Stimulated activated CD4-positive, alpha-beta T cell treated with anti-CD3 and anti-CD28 coated beads, Interleukin-2, amount 100 ng/mL, for 24 hours (primary cell): ENCODE results near the gene GEMIN7.
"Not testable (repeated sequence)": the region's sequence is repeated elsewhere in the genome, so short reads cannot be mapped to it uniquely, and the experiment has no call there.

Source experiments
- DNase-seq, 2 donors: peaks; one replicate each; pipeline ENCODE4 v3.0.0-alpha.2; 2020

GEMIN7 gene

DNA sequence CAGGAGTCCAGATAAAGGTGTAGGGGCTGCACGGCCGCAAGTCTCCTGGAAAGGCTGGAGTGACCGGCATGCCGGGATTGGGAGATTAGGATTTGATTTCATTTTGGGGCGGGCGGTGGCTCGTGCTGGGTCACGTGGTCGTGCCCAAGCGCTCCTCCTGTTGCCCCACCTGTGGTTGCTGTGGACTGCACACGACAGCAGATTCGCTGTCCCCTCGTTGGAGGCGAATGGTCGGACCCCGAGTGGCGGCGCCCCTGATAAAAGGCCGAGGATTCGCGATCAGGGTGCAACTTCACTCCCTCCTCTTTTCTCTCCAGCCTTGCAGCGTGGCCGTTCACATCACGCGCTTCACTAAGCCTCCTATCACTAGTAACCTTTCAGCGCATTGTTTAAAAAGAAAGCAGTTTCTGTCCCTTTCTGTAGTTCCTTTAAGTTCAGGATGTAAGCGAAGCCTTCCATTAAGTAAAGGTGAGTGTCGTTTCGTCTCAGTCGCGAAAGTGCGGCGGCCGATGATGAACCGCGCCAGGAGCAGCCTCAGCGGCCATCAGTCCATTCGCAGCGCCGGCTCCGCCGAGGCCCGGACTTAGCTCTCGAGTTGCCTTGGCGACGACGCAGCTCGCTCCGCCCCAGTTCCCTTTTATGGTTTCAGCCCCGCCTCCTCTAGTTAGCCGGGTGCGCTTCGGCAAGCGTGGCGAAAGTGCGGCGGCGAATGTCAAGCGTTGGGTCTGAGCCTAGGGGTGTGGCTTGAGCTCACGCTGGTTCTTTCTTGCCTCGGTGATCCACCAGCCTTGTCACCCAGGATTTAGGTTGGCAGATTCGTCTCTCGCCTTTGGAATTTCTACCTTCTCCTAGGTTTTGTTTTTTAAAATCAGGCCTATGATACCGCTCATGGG lies 12.2 kb downstream of the GEMIN7 start:
- peak; percentile 94 to 98 for DNase-seq

DNA sequence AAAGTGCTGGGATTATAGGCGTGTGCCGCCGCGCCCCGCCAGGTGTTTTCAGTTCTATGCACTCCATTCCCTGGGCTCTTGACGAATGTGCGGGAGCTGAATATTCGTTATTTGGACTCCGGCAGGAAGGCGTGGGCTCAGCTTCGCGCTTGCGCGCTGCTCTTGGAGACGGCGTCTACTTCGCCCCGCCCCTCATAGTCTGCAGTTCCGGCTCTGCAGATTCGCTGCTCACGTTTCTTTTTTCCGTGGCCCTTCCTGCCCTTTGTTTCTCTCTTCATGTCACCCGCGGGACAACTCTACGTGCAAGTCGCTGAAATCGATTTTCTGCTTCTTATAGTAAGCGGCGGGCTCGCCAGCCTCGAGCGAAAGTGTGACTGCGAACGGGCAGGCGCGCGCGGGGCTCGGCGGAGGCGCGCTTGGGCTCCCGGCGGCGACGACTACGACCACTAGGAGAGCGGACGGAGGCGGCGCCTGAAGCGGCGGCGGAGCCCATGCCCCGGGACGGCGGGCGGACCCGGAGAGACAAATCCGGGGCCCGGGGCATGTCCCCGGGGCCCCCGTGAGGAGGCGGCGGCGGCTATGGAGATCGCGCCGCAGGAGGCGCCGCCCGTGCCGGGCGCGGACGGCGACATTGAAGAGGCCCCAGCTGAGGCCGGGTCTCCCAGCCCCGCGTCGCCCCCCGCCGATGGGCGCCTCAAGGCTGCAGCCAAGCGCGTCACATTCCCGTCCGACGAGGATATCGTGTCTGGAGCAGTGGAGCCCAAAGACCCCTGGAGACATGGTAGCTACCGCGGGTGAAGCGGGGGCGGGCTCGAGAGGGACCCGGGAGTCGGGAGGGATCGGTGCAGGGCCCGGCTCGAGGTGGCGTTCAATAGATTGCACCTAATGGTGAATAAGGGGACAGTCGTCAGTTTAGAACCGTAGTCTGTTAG lies 14.0 kb downstream of the GEMIN7 start, which contains the start of gene PPP1R37:
TSS of gene PPP1R37 (plus strand) at position 433 of the 932 bp plus-strand sequence. CDS start at position 580, 147 bp downstream.
- DNase-seq = peak; percentile 90 to 92

DNA sequence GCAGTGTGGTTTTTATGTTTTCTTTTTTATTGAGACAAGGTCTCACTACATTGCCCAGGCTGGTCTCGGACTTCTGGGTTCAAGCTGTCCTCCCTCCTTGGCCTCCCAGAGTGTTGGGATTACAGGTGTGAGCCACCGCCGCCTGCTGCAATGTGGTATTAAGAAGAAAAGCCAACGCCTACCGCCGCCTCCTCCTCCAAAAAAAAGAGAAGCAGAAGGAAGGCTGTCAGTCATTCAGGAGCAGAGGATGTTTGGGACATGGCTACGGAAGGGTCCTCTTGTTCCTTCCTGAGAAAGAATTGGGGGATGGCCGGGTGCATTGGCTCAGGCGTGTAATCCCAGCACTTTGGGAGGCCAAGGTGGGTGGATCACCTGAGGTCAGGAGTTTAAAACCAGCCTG lies 15.1 kb downstream of the GEMIN7 start:
- DNase-seq = no peak

DNA sequence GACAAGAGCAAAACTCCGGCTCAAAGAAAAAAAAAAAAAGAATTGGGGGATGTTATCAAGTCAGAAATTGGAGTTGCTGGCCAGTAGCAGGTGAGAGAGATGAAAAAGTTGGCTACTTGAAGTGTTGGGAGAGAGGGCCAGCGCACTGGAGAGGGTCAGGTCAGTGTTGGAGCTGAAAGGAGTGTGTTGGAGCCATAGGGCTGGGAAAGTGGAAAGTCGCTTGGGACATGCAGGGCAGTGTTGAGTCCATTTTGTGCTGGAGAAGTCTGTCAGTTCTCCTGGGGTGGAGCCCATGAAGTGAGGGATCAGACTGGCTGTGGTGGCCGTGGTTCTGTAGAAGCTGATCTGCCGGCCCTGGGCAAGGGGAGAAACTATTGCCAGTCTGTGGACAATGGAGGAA lies 15.6 kb downstream of the GEMIN7 start:
- no peak for DNase-seq

DNA sequence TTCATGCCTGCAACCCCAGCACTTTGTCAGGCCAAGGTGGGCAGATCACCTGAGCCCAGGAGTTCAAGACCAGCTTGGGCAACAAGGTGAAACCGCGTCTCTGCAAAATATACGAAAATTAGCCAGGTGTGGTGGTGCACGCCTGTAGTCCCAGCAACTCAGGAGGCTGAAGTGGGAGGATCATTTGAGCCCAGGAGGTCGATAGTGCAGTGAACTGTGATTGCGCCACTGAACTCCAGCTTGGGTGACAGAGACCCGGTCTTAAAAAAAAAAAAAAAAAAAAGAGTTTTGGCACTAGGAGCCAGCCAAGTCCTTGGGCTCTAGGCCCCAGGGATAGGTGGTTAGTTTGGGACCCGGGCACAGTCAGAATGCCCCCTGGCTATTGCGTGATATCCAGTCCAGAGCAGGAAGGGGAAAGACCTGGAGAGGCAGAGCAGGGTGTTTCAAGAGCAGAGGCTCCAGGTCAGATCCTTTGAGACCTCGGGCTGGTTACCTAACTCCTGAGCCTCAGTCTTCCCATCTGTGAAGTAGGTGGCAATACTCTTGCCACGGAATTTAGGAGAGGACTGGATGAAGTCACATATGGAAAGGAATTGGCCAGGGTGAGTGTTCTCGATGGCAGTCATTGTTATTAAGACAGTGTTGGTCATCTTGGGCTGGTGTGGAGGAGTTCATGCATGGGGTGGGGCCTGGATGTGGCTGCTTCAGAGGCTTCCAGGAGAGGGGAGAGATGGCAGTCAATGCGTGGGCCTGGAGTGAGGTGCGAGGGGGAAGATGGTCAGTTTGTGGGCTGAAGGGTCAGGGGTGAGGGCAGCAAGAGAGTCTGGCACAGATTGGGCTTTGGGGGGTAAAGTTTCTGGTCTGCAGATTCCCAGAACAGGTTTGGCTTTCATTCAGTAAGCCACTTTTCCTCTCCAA lies 16.7 kb downstream of the GEMIN7 start:
- no peak for DNase-seq

DNA sequence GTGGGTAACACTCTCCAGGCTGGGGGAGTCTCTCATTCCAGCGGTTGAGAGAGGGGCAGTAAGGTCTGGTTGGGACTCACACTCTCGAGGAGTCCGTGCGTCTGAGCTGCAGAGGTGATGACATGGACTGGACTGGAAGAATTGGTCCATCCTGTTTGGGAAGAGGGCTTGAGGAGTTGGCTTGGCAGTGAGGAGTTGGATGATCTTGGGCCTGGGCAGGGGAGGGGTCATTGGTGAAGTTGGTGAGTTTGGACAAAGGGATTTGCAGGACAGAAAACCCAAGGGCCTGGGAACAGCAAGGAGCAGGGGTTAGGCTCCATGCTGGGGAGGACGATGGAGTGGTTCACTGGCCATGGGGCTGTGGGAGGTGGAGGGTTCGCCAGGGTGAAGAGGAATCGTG lies 17.6 kb downstream of the GEMIN7 start:
- DNase-seq = no peak

DNA sequence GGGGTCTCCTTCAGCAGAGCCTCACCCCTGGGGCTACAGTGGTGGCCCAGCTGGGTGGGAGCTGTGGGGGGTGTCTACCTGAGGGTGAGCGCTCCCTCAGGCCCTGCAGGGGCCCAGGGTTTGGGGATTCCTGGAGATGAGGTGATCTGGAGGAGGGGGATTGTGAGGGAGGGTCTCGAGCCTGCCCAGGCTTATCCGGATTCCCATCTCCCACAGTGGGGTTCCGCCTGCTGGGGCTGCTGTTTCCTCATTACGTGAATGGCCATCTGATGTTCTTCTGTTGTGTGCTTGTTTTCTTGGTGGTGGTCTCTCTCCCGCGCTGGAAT lies 18.4 kb downstream of the GEMIN7 start:
- no peak for DNase-seq

DNA sequence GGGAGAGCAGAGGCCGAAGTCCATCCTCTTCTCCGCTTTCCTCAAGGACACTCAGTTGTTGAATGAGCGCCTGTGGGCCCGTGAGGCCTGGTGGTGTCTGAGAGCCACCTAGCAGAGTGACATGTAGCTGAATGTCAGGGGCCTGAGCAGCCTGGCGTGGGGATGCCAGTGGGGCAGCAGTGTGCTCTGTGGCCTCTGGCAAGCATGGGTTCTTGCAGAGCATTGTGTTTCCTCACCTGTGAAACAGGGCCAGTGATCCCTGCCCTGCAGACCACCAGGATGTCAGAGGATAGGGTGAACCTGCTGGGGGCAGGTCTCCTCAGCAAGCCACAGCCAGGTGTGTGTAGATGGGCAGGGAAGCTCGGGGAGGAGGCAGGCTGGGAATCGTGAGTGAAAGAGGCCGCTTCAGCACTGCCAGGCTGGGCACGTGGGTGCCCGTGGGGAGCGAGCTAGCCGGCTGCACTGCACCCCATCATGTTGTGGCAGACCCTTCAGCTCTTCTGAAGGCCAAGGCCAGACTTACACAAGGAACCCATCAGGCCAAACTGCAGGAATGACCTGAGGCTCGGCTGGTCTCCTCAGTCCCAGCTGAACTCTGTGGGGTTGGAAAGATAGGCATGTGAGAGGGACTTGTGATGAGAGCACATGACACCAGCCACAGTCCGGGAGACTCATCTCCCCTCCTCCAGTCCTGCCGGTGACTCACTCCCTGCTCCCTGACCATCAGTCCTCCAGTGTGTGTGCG lies 18.9 kb downstream of the GEMIN7 start:
- no peak for DNase-seq

DNA sequence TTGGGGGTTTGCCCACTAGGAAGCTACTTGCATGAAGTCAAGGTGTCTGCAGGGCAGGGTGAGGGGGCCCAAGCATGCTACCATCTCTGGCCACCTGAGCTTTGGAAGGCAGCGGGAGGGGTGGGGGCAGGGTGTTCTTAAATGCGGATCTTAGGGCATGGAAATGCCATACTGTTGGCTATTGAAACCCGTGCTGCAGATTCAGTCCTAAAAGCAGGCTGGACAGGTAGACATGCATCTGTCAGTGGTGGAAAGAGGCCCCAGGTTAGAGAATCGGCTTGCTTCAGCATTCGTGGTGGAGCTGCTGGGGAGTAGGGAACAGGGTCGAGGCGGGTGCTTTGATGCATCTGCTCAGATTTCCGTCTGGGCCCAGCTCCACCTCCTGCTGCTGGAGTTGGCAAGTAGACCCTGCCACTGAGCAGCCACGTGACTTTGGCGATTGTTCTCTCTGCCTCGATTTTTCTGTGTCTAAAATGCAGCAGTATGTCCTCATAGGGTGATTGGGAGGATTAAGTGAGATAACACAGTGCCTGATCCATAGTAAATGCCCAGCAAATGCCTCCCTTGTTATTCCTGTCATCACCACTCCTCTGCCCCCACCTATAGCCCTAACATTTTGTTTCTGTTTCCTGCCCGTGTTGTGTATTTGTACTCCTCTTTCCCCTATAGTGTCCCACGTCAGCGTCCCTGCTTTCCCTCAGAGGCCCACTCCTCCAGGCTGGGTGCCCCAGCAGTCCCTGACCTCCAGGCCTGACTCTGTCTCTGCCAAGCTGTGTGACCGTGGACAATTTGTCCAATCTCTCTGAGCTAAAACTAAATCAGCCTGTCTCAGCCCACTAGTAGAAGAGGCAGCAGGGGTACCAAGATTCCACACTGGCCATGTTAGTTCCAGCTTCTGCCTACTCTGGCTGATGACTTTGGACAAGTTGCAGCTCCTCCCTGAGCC lies 19.7 kb downstream of the GEMIN7 start:
- no peak for DNase-seq

DNA sequence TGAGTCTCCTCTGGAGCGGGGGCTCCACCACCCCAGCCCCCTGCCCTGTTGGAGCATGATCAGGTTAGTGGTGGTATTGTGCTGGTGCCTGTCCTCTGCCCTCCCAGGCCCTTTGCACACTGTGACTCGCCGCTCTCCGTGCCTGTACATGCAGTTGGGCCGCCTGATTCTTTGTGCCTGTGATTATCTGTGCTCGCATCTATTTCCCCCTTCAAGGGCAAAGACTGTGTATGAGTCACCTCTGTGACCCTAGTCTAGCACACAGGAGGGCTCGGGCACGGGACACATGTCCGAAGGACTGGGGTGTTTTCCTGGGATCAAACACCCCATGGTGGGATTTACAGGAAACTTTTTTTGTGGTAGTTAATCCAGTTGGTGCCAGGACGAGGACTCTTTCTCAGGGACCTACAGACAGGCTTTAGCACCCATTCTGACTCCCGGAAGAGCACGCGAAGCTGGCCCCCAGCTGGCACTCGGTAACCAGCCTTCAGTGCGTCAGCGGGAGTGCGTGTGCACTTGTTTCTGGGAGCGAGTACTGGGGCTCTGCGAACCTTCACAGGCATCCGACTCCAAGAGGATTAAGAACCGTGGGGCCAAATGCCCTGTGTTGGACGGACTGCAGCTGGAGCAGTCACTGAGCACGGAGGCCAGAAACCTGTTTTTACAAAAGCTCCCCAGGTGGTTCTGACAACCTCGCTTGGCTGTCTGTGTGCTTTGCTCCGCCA lies 20.6 kb downstream of the GEMIN7 start:
- DNase-seq = no peak

DNA sequence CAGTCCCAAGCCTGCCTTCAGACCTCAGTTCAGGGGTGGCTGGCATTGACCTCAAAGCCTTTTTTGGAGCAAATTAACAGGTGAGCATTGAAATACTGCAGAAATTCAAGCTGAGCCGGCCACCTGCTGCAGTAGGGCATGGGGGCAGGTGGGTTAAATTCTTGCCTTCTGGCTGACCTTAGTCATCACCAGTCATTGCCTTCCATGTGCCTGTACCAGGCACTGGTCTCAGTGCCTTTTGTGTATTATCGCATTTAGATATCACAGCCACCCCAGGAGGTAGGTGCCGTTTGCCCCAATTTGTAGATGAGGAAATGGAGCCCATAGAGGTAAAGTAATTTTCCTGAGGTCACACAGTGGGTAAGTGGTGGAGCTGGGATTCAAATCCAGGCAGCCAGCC lies 21.1 kb downstream of the GEMIN7 start:
- DNase-seq = no peak

DNA sequence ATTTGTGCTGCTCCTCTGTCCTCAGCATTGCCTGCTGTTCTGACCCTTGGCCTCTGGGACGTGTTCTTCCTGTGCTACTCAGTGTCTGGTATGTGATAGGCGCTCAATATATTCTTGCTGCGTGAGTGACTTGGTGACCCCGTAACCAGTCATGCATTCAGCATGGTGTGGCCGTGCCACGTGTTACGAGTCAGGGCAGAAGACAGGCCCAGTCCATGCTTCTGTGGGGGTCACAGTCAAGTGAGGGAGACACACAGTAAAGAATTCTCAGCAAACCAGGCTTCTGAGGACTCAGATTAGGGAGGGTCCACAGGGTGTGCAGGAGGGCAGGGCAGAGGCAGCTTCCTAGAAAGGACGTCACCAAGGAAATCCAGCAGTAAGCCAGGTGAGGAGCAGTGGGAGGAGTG lies 21.8 kb downstream of the GEMIN7 start:
- no peak for DNase-seq

DNA sequence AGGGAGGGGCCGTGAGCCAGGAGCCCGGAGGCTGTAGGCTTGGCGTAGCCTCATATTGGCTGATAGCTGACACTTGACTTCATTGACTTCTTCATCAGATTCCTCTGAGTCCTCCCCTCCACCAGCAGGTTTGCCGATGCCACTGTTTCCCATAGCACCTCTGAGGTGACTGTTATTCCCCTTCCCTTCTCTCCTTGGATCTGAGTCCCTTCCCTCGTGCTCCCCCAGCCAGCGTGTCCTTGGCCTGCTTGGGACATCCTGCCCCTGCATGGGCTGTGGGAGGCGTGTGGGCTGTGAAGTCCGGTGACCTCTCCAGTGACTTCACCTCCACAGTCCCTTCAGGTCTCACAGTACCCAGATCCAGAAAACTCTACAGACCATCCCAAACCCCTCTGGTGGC lies 22.7 kb downstream of the GEMIN7 start:
- no peak for DNase-seq

DNA sequence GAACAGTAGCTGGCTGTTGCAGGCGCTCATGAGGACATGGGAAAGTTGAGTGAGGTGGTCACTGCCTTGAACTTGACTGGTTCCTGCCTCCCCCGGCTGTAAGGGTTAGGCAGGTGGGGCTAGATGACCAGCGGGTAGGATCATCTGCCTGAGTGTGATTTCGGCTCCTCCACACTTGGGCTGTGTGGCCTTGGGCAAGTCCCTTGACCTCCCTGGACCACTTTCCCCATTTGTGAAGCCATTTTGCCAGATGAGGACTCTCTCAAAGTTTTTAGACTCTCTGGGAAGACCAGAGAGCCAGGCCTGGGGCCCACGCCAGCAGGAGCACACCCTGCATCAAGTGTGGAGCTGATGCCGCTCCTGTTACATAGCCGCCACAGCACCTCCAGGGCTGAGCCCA lies 23.4 kb downstream of the GEMIN7 start:
- no peak for DNase-seq

DNA sequence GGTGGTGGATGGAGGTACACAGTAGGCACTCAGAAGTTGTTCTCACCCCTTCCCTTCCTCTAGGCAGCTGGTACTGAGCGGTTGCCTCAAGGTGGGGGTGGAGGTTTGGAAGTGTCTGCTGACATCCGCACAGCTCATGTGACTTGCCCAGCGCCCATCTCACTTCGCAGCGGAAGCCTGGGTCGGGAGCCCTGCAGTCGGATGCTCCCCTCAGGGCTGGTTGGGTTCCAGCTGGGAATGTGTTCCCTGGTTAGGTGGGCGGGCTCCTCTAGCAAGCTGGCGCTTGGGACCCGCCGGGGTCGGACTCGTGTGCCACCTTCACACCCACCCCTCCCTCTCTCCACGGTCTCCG lies 24.1 kb downstream of the GEMIN7 start:
- peak in 1 of 2 donors; percentile 40 for DNase-seq

DNA sequence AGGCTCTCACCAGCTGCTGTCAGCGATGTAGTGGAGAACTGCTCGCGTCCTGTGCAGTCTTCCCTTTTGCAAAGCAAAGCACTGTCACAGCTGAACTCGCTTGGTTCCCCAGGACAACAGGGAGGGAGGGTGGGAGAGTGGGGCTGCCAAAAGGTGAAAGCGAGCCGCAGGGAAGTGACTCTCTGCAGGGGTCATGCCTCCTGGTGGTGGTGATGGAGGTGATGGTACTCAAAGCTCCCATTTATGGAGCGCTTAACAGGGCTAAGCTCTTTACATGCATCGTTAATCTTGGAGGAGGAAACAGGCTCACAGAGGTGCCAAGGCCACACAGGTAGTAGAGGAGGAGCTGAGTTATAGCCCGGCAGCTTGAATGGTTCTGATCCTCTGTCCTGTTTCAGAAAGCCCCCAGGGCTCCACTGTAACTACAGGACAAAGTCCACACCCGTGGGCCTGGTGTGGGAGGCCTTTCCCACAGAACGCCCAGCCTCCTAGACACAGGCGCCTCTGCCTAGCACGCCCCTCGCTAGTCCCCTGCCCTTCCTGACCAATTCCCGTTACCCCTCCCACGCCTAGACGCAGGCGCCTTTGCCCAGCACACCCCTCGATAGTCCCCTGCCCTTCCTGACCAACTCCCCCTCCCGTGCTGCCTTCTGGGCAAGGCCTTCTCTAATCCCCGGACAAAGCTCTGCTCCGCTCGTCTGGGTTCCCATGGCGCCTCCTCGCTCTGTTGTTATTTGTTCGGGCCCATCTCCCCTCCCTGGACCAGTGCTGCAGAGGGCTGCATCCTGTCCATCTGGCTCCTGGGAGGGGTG lies 24.7 kb downstream of the GEMIN7 start:
- no peak for DNase-seq

DNA sequence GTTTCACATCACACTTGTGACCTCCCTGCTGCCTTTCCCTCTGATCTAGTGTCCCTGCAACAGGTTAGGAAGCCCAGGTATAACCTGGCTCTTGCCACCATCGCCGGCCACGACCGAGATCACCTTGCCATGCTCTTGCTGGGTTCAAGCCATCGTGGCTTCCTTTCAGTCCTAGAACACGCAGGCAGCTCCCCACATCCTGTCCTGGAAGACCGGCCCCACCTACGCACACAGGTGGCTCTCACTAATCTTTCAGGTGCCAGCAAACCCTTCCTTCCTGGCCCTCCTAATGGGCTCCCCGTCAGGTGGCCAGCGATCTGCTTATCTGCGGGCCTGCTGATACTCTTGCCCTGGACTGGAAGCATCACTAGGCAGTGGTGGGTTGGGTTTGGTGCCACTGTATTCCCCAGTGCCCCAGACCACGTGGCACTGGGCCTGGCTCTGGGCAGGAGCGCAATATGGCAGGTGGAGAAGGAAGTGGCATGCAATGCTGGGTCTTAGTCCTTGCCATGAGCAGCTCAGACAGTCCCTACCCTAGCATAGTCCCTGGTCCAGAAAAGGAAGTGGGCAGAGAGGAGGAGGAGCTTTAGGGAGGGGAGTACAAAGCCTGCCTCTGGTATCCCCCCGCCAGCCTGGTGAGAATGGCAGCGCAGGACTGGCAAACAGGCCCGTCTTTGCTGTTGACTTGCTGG lies 25.7 kb downstream of the GEMIN7 start:
- DNase-seq = no peak

DNA sequence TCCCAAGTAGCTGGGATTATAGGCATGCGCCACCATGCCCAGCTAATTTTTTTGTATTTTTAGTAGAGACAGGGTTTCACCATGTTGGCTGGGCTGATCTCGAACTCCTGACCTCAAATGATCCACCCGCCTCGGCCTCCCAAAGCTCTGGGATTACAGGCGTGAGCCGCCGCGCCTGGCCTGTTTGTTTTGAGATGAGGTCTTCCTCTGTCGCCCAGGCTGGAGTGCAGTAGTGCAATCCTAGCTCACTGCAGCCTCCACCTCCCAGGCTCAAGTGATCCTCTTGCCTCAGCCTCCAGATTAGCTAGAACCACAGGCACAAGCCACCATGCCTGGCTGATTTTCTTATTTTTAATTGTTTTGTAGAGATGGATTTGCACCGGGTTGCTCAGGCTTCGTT lies 27.3 kb downstream of the GEMIN7 start:
- DNase-seq = not testable (repeated sequence)
